Activated CD8-positive, alpha-beta memory T cell treated with anti-CD3 and anti-CD28 coated beads, Interleukin-2, amount 50 U/mL, for 24 hours (primary cell): ENCODE results near the gene PMF1.

ENCODE experiments used
- DNase-seq: peaks from one replicate; pipeline ENCODE4 v3.0.0-alpha.2; 2020; ENCODE audit errors: extremely low read depth

Gene PMF1

GRCh38 chr1:156266051-156266450 lies 53.2 kb downstream of the PMF1 start:
- DNase-seq = no peak

- DNase-seq = no peak
Measured at GRCh38 chr1:156268336-156268735, 55.5 kb downstream of the PMF1 start.

GRCh38 chr1:156270314-156270713 lies 57.5 kb downstream of the PMF1 start:
- no peak for DNase-seq

GRCh38 chr1:156276532-156276931 lies 63.7 kb downstream of the PMF1 start:
- no peak for DNase-seq

- no peak for DNase-seq
Measured at GRCh38 chr1:156276966-156277381, 64.2 kb downstream of the PMF1 start.

- no peak for DNase-seq
Measured at GRCh38 chr1:156279837-156280236, 67.0 kb downstream of the PMF1 start.

- peak; percentile 36 for DNase-seq
Measured at GRCh38 chr1:156281281-156281680, 68.5 kb downstream of the PMF1 start.

GRCh38 chr1:156281693-156282478 lies 69.1 kb downstream of the PMF1 start:
- no peak for DNase-seq

GRCh38 chr1:156282479-156283222 lies 69.8 kb downstream of the PMF1 start, which contains the start of gene SMG5:
Gene SMG5 (minus strand): TSS chr1:156282825. CDS start chr1:156282680, 145 bp downstream.
- peak; percentile 90 for DNase-seq

- no peak for DNase-seq
Measured at GRCh38 chr1:156283521-156283920, 70.7 kb downstream of the PMF1 start.

GRCh38 chr1:156284112-156284511 lies 71.3 kb downstream of the PMF1 start, which contains the start of gene TMEM79:
Gene TMEM79 (plus strand): TSS chr1:156284325. CDS start chr1:156285227, 902 bp downstream.
- no peak for DNase-seq

- DNase-seq = no peak
Measured at GRCh38 chr1:156284757-156285156, 72.0 kb downstream of the PMF1 start.

GRCh38 chr1:156285437-156285836 lies 72.6 kb downstream of the PMF1 start:
- no peak for DNase-seq

- DNase-seq = no peak
Measured at GRCh38 chr1:156286061-156286460, 73.3 kb downstream of the PMF1 start.
